Measurements from ENCODE around the gene VAV2.

The VAV2 gene

DNA sequence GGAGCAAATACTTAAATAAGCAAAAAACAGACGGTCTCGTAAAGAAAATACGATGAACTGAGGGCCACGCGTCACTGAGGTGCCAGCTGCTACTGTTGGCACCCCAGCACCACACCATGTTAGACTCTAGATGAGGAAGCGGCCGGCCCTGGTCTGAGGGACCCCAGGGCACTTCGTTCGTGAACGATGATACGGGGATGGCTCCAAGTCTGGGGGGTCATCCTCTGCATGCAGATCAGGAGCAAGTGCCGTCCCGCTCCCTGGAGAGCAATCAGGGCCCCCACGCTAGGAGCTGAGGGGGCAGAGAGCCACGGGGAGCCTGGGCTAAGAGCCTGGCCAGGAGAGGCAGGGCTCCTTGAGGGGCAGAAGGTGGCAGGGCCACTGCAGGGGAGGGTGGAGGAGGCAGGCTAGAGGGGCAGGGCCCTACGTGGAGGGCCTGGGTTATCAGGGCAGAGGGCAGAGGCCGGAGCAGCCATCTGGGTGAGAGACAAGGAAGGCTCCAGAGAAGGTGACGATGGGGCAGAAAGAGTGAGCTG lies 278.1 kb downstream of the VAV2 start:
- TF ChIP-seq TAF1 (IDR thresholded peaks at IDR 0.05; ENCODE audit: low read depth) (no peak), USF1 (IDR thresholded peaks at IDR 0.05) (no peak), TEAD4 (IDR thresholded peaks at IDR 0.05) (no peak), EP300 (IDR thresholded peaks at IDR 0.05; ENCODE audit: borderline replicate concordance) (no peak)

DNA sequence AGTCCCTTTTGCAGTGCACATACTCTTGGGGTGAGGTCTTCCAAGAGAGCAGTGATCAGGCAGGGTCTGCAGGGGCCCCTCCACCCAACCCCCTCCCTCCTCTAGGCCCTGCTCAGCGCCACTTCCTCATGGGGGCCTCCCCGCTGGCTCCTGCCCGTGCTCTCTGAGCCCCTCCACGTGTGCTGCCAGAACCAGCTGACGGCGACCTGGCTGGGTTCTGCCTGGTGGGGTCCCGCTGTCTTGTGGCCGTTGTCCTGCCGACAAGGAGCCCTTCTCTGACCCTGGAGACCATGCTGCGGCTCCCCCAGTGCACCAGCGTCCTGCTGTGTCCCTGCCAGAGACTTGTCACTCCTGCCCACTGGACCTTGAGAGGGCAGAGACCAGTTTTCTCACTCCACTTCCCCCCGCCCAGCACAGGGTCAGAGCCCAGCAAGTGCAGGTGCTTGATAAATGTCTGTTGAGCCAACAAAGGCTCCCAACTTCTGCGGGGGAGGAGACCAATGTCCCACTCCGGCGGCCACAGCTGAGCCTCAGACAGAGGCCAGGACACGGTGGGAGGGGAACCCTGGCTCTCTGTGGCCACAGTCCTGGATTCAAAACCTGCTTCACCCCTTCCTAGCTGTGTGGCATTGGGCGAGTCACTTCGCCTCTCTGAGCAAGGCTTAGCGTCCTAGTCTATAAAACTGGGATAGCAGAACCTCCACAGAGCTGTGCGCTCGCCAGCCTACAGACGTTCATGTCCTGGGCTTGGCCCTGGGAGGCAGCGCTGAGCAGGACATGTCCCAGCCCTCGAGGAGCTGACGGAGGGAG lies 278.8 kb downstream of the VAV2 start:
- TF ChIP-seq CEBPB (IDR thresholded peaks at IDR 0.05) (no peak), RAD21 (IDR thresholded peaks at IDR 0.05; ENCODE audit: low read depth) (no peak), ZBTB7A (IDR thresholded peaks at IDR 0.05; ENCODE audit: low read depth) (no peak), TEAD4 (IDR thresholded peaks at IDR 0.05) (no peak), NFIC (IDR thresholded peaks at IDR 0.05) (no peak), EGR1 (IDR thresholded peaks at IDR 0.05) (no peak), FOXM1 (IDR thresholded peaks at IDR 0.05; ENCODE audit: borderline replicate concordance, low read depth) (no peak), YY1 (IDR thresholded peaks at IDR 0.05; ENCODE audit: low read depth) (no peak), CREB1 (IDR thresholded peaks at IDR 0.05; ENCODE audit: low read depth) (no peak), TCF12 (IDR thresholded peaks at IDR 0.05; ENCODE audit: low read depth) (no peak), EP300 (IDR thresholded peaks at IDR 0.05; ENCODE audit: borderline replicate concordance) (no peak), TAF1 (IDR thresholded peaks at IDR 0.05; ENCODE audit: low read depth) (no peak), USF1 (IDR thresholded peaks at IDR 0.05) (no peak), MAX (IDR thresholded peaks at IDR 0.05) (no peak)
- TF ChIP-seq, protein P1, sequence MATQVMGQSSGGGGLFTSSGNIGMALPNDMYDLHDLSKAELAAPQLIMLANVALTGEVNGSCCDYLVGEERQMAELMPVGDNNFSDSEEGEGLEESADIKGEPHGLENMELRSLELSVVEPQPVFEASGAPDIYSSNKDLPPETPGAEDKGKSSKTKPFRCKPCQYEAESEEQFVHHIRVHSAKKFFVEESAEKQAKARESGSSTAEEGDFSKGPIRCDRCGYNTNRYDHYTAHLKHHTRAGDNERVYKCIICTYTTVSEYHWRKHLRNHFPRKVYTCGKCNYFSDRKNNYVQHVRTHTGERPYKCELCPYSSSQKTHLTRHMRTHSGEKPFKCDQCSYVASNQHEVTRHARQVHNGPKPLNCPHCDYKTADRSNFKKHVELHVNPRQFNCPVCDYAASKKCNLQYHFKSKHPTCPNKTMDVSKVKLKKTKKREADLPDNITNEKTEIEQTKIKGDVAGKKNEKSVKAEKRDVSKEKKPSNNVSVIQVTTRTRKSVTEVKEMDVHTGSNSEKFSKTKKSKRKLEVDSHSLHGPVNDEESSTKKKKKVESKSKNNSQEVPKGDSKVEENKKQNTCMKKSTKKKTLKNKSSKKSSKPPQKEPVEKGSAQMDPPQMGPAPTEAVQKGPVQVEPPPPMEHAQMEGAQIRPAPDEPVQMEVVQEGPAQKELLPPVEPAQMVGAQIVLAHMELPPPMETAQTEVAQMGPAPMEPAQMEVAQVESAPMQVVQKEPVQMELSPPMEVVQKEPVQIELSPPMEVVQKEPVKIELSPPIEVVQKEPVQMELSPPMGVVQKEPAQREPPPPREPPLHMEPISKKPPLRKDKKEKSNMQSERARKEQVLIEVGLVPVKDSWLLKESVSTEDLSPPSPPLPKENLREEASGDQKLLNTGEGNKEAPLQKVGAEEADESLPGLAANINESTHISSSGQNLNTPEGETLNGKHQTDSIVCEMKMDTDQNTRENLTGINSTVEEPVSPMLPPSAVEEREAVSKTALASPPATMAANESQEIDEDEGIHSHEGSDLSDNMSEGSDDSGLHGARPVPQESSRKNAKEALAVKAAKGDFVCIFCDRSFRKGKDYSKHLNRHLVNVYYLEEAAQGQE (IDR thresholded peaks at IDR 0.05; ENCODE audit: low read depth) = no peak

DNA sequence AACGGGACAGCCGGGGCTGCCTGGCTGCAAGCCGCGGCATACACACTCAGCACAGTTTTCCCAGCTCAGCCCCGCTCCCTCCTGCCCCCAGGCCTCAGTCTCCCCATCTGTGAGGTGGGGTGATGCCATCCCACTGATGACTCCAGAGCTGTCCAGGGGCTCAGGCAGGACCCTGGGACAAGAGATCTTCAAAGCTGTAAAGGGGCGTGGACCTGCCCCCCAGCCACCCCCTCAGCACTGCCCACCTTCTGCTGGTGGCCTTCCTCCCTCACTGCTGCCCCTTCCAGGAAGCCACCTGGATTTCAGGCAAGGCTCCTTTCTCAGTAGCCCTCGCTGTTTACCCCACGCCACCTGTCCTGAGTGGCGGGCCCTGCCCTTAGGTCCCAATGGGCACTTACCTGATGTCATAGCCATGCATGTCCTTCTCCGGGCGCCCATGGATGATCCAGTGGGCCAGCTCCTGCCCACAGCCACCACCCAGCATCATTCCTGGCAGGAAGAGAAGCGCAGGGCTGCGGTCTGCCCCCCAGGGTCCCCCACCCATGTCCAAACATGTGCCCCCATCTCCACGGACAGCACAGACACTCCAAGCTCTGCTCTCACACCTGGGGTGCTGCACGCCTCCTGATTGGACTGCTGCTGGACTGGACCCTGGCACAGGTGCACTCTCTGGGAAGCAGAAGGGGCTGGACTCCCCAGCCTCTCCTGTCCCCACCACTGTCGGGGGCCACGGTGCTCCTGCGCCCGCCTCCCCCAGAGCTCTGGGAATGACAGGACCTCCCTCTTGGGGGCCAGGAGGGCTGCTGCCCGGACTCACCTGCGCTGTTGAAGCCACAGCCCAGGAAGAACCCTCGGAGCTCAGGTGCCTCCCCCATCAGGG lies 279.7 kb downstream of the VAV2 start:
- TF ChIP-seq MAX (IDR thresholded peaks at IDR 0.05) (no peak), YY1 (IDR thresholded peaks at IDR 0.05; ENCODE audit: low read depth) (no peak), EGR1 (IDR thresholded peaks at IDR 0.05) (no peak), TCF12 (IDR thresholded peaks at IDR 0.05; ENCODE audit: low read depth) (no peak), RAD21 (IDR thresholded peaks at IDR 0.05; ENCODE audit: low read depth) (no peak), CEBPB (IDR thresholded peaks at IDR 0.05) (no peak), ZBTB7A (IDR thresholded peaks at IDR 0.05; ENCODE audit: low read depth) (no peak), CREB1 (IDR thresholded peaks at IDR 0.05; ENCODE audit: low read depth) (no peak)
